SJCRH30 (cell line): ENCODE results near the gene PNMA8B. TPM values are rescaled to one million over a fixed set of nuclear protein-coding genes. Genes with fewer than 3 reads are reported as not detected.
A peak's percentile ranks its signal among the peaks of the same experiment; 100 is the strongest.

Experiments used
- DNase-seq, 2 experiments: peaks; one replicate each; pipeline ENCODE4 v3.0.0-alpha.2; 2015 to 2020
- H3K27ac ChIP-seq: fragments of 250-450 bp; sonication (Bioruptor Pico); 2 replicates; pipeline ENCODE4 v1.5.1; 2020; ENCODE audit warnings: mild to moderate bottlenecking, moderate library complexity
- H3K27me3 ChIP-seq: fragments of 250-450 bp; sonication (Bioruptor Pico); 2 replicates; pipeline ENCODE4 v1.5.1; 2020; ENCODE audit warnings: mild to moderate bottlenecking, moderate library complexity
- H3K36me3 ChIP-seq: fragments of 250-450 bp; sonication (Bioruptor Pico); 2 replicates; pipeline ENCODE4 v1.5.1; 2020; ENCODE audit warnings: mild to moderate bottlenecking, moderate library complexity
- H3K4me1 ChIP-seq: fragments of 250-450 bp; sonication (Bioruptor Pico); 2 replicates; pipeline ENCODE4 v1.5.1; 2020; ENCODE audit warnings: mild to moderate bottlenecking, moderate library complexity
- H3K4me3 ChIP-seq: fragments of 250-450 bp; sonication (Bioruptor Pico); 2 replicates; pipeline ENCODE4 v1.5.1; 2020; ENCODE audit warnings: mild to moderate bottlenecking, moderate library complexity
- H3K9me3 ChIP-seq: fragments of 250-450 bp; sonication (Bioruptor Pico); replicated peaks from 2 replicates; pipeline ENCODE4 v1.5.1; 2020; ENCODE audit warnings: mild to moderate bottlenecking, moderate library complexity
- total RNA-seq: library from RNA; depleted of rRNA; stranded (reverse); fragments of >200 nt; shearing (Covaris generic); gene quantifications from 2 replicates; pipeline ENCODE4 v1.2.3, GENCODE V29; 2014

PNMA8B gene
- total RNA-seq, 1 experiment from 2014 or later = 0.04 TPM

- no peaks in the 10 kb centered on the region for H3K4me1 ChIP-seq
- H3K9me3 ChIP-seq = no peaks in the 10 kb centered on the region
- H3K4me3 ChIP-seq = no peak overlapping the region
- H3K36me3 ChIP-seq = peaks cover 7% of the 10 kb centered on the region; the same call in 1 of the 2 replicates
- no peak overlapping the region for H3K27ac ChIP-seq
- no peak for DNase-seq
- H3K27me3 ChIP-seq = no peaks in the 10 kb centered on the region
Observed at GRCh38 chr19:46463516-46463915, 32.2 kb downstream of the PNMA8B start.

GRCh38 chr19:46461537-46461936 is 34.1 kb downstream of the PNMA8B start:
- no peak overlapping the region for H3K27ac ChIP-seq

GRCh38 chr19:46460981-46461380 is 34.7 kb downstream of the PNMA8B start:
- Histone ChIP-seq H3K4me1 (no peaks in the 10 kb centered on the region), H3K27me3 (no peaks in the 10 kb centered on the region), H3K27ac (no peak overlapping the region), H3K4me3 (no peak overlapping the region), H3K36me3 (no peaks in the 10 kb centered on the region), H3K9me3 (no peaks in the 10 kb centered on the region)
- DNase-seq = no peak

More at GRCh38 chr19:46461537-46461936, 34.1 kb downstream of the PNMA8B start:
- Histone ChIP-seq H3K27me3 (no peaks in the 10 kb centered on the region), H3K4me3 (no peak overlapping the region), H3K9me3 (no peaks in the 10 kb centered on the region), H3K36me3 (no peaks in the 10 kb centered on the region), H3K4me1 (no peaks in the 10 kb centered on the region)
- DNase-seq = peak in 1 of 2 experiments; percentile 42

- Histone ChIP-seq H3K27me3 (no peaks in the 10 kb centered on the region), H3K9me3 (no peaks in the 10 kb centered on the region), H3K4me1 (no peaks in the 10 kb centered on the region), H3K36me3 (no peaks in the 10 kb centered on the region), H3K27ac (no peak overlapping the region), H3K4me3 (no peak overlapping the region)
- no peak for DNase-seq
Observed at GRCh38 chr19:46460055-46460454, 35.6 kb downstream of the PNMA8B start.

DNA sequence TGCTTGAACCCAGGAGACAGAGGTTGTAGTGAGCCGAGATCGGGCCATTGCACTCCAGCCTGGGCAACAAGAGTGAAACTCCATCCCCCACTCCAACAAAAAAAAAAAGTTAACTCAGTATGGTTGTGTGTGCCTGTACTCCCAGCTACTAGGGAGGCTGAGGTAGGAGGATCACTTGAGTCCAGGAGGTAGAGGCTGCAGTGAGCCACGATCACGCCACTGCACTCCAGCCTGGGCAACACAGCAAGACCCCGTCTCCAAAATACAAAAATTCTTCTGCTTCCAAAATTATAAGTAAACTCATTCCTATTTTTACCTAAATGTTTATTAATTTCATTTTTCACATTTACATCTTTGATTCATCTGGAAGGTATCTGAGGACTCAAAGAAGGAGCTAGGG is 38.7 kb downstream of the PNMA8B start:
- Histone ChIP-seq H3K36me3 (no peaks in the 10 kb centered on the region), H3K27me3 (no peaks in the 10 kb centered on the region), H3K9me3 (no peaks in the 10 kb centered on the region), H3K27ac (no peak overlapping the region), H3K4me3 (no peak overlapping the region), H3K4me1 (peaks cover 7% of the 10 kb centered on the region)
- DNase-seq = no peak

DNA sequence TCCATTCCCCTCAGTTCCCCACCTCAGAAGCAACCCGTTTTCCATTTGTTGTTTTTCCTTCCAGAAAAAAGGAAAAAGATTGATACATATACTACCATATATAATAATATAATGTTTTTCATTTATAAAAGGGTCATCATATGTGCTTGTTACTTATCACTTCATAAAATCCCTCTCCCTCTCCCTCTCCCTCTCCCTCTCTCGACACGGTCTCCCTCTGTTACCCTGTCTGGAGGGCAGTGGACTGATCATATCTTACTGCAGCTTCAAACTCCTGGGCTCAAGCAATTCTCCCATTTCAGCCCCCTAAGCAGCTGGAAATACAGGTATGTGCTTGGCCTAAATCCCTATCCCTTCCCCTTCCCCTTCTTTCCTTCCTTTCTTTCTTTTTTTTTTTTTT is 41.4 kb downstream of the PNMA8B start:
- Histone ChIP-seq H3K27ac (no peak overlapping the region), H3K36me3 (no peaks in the 10 kb centered on the region), H3K9me3 (peaks cover 7% of the 10 kb centered on the region), H3K4me3 (no peak overlapping the region), H3K4me1 (peaks cover 21% of the 10 kb centered on the region), H3K27me3 (no peaks in the 10 kb centered on the region)
- no peak for DNase-seq

GRCh38 chr19:46453661-46454060 is 42.0 kb downstream of the PNMA8B start:
- Histone ChIP-seq H3K4me1 (peaks cover 21% of the 10 kb centered on the region), H3K9me3 (peaks cover 8% of the 10 kb centered on the region), H3K36me3 (no peaks in the 10 kb centered on the region), H3K27ac (no peak overlapping the region), H3K27me3 (no peaks in the 10 kb centered on the region), H3K4me3 (no peak overlapping the region)
- no peak for DNase-seq

DNA sequence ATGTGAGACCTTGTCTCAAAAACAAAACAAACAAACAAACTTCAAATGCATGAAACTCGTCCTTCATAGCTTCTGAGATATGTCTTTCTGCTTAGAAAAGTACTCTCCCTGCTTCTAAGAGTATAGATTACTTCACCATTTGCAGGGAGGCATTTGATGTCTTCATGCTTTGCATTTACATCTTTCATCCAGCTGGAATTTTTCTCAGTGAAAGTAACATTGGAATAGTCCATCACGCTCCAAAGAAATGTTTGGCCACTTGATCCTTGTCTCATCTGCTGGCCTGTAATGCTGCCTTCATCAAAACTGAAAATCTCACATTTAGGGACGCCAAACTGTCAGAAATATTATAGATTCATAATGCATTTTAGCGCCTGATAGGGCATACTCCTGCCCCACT is 43.5 kb downstream of the PNMA8B start:
- peak overlapping the region; percentile 99 for H3K27ac ChIP-seq
- peak in 1 of 2 experiments; percentile 50 for DNase-seq
- no peaks in the 10 kb centered on the region for H3K36me3 ChIP-seq
- H3K27me3 ChIP-seq = no peaks in the 10 kb centered on the region
- H3K9me3 ChIP-seq = peaks cover 8% of the 10 kb centered on the region
- H3K4me1 ChIP-seq = peaks cover 21% of the 10 kb centered on the region
- no peak overlapping the region for H3K4me3 ChIP-seq

DNA sequence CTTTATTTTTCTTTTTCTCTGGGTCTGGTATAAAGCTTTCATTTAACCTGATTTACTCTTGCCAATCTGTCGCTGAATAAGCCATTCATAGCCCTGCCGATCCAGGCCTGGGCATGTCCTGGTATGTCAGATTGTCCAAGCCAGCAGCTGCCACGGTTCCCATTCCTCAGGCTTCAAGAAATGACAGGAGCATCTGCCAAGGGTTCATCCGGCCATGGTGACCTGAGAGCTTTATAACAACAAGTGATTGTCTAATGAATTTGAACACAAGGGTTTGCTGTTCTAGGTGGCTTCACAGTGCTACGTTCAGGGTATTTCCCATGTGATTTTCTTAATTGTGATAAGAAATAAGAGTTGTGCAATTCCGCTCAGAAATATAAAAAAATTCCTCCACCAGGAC is 44.3 kb downstream of the PNMA8B start:
- H3K4me1 ChIP-seq = peaks cover 21% of the 10 kb centered on the region
- H3K27ac ChIP-seq = peak overlapping the region; percentile 99
- DNase-seq = peak; percentile 95 to 99
- H3K4me3 ChIP-seq = peak overlapping the region; percentile 16; the same call in 1 of the 2 replicates
- no peaks in the 10 kb centered on the region for H3K36me3 ChIP-seq
- H3K9me3 ChIP-seq = peaks cover 8% of the 10 kb centered on the region
- no peaks in the 10 kb centered on the region for H3K27me3 ChIP-seq

GRCh38 chr19:46450737-46451136 is 44.9 kb downstream of the PNMA8B start:
- Histone ChIP-seq H3K27me3 (no peaks in the 10 kb centered on the region), H3K27ac (peak overlapping the region; percentile 99), H3K36me3 (no peaks in the 10 kb centered on the region), H3K9me3 (peaks cover 8% of the 10 kb centered on the region), H3K4me3 (peak overlapping the region; percentile 16), H3K4me1 (peaks cover 21% of the 10 kb centered on the region)
- no peak for DNase-seq

DNA sequence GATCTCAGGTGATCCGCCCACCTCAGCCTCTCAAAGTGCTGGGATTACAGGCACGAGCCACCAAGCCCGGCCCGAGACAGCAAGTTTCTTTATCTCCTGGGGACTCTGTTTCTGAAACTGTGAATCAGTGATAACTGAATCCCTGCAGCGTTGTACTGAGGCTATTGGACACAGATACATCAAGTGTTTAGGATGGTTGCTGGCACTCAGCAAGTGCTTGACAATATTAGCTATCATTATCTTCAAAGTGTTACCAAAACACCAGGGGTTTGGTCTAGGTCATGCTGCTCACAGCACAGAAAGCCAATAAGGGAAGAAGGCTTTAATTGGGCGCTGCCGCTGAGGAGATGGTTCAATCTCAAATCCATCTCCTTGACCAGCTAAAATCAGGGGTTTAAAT is 46.4 kb downstream of the PNMA8B start:
- peaks cover 21% of the 10 kb centered on the region for H3K4me1 ChIP-seq
- DNase-seq = no peak

DNA sequence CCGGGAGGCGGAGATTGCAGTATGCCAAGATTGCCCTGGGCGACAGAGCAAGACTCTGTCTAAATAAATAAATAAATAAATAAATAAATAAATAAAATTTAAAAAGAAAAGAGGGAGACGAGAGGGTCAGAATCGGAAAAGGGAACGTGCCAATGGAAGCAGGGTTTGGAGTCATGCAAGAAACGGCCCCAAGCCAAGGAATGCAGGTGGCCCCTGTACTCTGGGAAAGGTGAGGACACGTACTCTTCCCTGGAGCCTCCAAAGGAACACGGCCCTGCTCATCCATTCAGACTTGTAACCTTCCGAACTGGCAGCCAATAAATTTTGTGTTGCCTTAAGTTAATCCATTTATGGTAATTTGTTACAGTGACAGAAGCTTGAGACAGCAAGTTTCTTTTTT is 47.1 kb downstream of the PNMA8B start:
- H3K4me1 ChIP-seq = peaks cover 21% of the 10 kb centered on the region
- H3K4me3 ChIP-seq = no peak overlapping the region
- H3K9me3 ChIP-seq = peaks cover 8% of the 10 kb centered on the region
- H3K27me3 ChIP-seq = no peaks in the 10 kb centered on the region
- no peak overlapping the region for H3K27ac ChIP-seq
- DNase-seq = no peak
- H3K36me3 ChIP-seq = no peaks in the 10 kb centered on the region

More for the DNA sequence above, 46.4 kb downstream of the PNMA8B start:
- Histone ChIP-seq H3K27me3 (no peaks in the 10 kb centered on the region), H3K4me3 (no peak overlapping the region), H3K27ac (no peak overlapping the region), H3K36me3 (no peaks in the 10 kb centered on the region), H3K9me3 (peaks cover 8% of the 10 kb centered on the region)

- Histone ChIP-seq H3K36me3 (no peaks in the 10 kb centered on the region), H3K4me1 (peaks cover 25% of the 10 kb centered on the region), H3K27ac (no peak overlapping the region), H3K4me3 (no peak overlapping the region), H3K9me3 (peaks cover 8% of the 10 kb centered on the region), H3K27me3 (no peaks in the 10 kb centered on the region)
- DNase-seq = no peak
Observed at GRCh38 chr19:46447824-46448223, 47.8 kb downstream of the PNMA8B start.

- Histone ChIP-seq H3K4me1 (peaks cover 19% of the 10 kb centered on the region), H3K27me3 (no peaks in the 10 kb centered on the region), H3K36me3 (no peaks in the 10 kb centered on the region), H3K4me3 (no peak overlapping the region), H3K27ac (no peak overlapping the region), H3K9me3 (peaks cover 8% of the 10 kb centered on the region)
- DNase-seq = no peak
Observed at GRCh38 chr19:46447006-46447405, 48.7 kb downstream of the PNMA8B start.

DNA sequence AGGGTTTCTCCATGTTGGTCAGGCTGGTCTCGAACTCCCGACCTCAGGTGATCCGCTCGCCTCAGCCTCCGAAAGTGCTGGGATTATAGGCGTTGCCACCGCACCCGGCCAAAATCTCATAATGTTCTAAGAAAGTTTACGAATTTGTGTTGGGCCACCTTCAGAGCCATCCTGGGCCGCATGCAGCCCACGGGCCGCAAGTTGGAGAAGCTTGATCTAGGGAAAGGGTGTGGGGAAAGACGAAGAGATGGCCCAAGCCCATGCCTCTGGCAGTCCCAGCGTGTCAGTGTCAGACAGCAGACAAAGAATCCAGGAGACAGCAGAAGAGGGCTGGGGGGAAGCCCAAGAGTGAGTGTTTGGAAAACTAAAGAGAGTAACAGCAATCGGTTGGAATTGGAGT is 49.6 kb downstream of the PNMA8B start:
- Histone ChIP-seq H3K36me3 (no peaks in the 10 kb centered on the region), H3K27ac (no peak overlapping the region), H3K4me3 (no peak overlapping the region), H3K27me3 (no peaks in the 10 kb centered on the region), H3K4me1 (peaks cover 13% of the 10 kb centered on the region), H3K9me3 (peaks cover 8% of the 10 kb centered on the region)
- no peak for DNase-seq

- Histone ChIP-seq H3K4me3 (no peak overlapping the region), H3K27ac (peak overlapping the region; percentile 4; the same call in 1 of the 2 replicates), H3K9me3 (no peaks in the 10 kb centered on the region), H3K4me1 (peaks cover 4% of the 10 kb centered on the region), H3K27me3 (no peaks in the 10 kb centered on the region), H3K36me3 (no peaks in the 10 kb centered on the region)
- peak in 1 of 2 experiments; percentile 38 for DNase-seq
Observed at GRCh38 chr19:46442808-46443450, 52.7 kb downstream of the PNMA8B start.
